OCI-LY1 (cell line): Measurements from ENCODE around the gene RC3H2.

ENCODE experiments used
- EZH2 ChIP-seq: fragments of 200-600 bp; sonication (generic), shearing (Covaris generic); IDR thresholded peaks from 2 replicates; pipeline ENCODE4 v1.8.0; 2017; ENCODE audit warnings: borderline replicate concordance, mixed run types, mild to moderate bottlenecking, antibody characterized with exemption, low read length, moderate library complexity, mixed read lengths
- TF ChIP-seq, protein P1 (sequence below): fragments of 200-600 bp; sonication (generic), shearing (Covaris generic); IDR thresholded peaks from 2 replicates; pipeline ENCODE4 v1.5.1; 2017; ENCODE audit warnings: mild to moderate bottlenecking, antibody characterized with exemption, low read length, moderate library complexity, mixed read lengths

DNA sequence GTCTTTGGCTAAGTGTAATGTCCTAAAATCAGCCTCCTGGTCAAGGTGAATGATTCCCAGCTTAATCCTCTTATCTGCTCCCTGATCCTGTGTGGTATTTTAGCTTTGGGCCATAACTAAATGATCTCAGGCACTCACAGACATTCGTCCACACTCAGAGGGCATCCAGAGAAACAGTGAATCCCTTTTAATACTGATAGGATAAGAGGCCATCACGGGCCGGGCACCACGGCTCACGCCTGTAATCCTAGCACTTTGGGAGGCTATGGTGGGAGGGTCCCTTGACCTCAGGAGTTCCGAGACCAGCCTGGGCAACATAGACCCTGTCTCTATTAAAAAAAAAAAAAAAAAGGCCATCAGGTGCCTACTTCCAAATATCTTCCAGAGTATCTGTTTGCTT lies 83.1 kb downstream of the RC3H2 start:
- TF ChIP-seq, protein P1, sequence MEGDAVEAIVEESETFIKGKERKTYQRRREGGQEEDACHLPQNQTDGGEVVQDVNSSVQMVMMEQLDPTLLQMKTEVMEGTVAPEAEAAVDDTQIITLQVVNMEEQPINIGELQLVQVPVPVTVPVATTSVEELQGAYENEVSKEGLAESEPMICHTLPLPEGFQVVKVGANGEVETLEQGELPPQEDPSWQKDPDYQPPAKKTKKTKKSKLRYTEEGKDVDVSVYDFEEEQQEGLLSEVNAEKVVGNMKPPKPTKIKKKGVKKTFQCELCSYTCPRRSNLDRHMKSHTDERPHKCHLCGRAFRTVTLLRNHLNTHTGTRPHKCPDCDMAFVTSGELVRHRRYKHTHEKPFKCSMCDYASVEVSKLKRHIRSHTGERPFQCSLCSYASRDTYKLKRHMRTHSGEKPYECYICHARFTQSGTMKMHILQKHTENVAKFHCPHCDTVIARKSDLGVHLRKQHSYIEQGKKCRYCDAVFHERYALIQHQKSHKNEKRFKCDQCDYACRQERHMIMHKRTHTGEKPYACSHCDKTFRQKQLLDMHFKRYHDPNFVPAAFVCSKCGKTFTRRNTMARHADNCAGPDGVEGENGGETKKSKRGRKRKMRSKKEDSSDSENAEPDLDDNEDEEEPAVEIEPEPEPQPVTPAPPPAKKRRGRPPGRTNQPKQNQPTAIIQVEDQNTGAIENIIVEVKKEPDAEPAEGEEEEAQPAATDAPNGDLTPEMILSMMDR, result no peak
- no peak for TF ChIP-seq EZH2
